ENCODE measurements around the gene ABLIM3.

DNA sequence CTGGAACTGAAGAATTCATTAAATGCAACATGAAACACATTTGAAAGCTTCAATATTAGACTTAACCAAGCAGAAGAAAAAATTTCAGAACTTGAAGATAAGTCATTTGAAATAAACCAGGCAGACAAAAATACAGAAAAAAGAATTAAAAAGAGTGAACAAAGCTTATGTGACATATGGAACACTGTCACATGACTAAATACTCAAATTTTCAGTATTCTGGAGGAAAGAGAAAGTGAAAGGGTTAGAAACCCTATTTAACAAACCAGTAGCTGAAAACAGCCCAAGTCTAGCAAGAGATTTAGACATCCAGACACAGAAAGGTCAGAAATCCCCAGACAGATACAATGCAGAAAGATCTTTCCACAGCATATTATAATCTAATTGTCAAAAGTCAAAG is 41.4 kb upstream of the ABLIM3 start:
- TF ChIP-seq, protein P1, sequence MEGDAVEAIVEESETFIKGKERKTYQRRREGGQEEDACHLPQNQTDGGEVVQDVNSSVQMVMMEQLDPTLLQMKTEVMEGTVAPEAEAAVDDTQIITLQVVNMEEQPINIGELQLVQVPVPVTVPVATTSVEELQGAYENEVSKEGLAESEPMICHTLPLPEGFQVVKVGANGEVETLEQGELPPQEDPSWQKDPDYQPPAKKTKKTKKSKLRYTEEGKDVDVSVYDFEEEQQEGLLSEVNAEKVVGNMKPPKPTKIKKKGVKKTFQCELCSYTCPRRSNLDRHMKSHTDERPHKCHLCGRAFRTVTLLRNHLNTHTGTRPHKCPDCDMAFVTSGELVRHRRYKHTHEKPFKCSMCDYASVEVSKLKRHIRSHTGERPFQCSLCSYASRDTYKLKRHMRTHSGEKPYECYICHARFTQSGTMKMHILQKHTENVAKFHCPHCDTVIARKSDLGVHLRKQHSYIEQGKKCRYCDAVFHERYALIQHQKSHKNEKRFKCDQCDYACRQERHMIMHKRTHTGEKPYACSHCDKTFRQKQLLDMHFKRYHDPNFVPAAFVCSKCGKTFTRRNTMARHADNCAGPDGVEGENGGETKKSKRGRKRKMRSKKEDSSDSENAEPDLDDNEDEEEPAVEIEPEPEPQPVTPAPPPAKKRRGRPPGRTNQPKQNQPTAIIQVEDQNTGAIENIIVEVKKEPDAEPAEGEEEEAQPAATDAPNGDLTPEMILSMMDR (IDR thresholded peaks at IDR 0.05) = no peak
- no peak for TF ChIP-seq POLR2A (IDR thresholded peaks at IDR 0.05)

All from gastroesophageal sphincter (tissue), 3 donors.